H1 (cell line): ENCODE measurements around the gene CENPX.

ENCODE experiments used
- ATF2 ChIP-seq: IDR thresholded peaks from 2 replicates; pipeline ENCODE4 v1.6.1; 2012; ENCODE audit warnings: low read length, inconsistent platforms
- CBX5 ChIP-seq: fragments of 300-800, 300-1000 bp; sonication (generic); IDR thresholded peaks from 2 replicates; pipeline ENCODE4 v1.7.1; 2016; ENCODE audit warnings: antibody characterized with exemption, low read length, low read depth
- CTCF ChIP-seq, 3 experiments: IDR thresholded peaks; 1 replicate in 2 of 3; 2 replicates in 1 of 3; pipeline versions ENCODE4 v1.5.1 to v1.6.1; 2011; ENCODE audit warnings: low read length in 3 of 3, mild to moderate bottlenecking in 3 of 3, inconsistent platforms in 2 of 3, low read depth in 1 of 3, moderate library complexity in 1 of 3; ENCODE audit not compliant: insufficient read depth in 1 of 3; ENCODE audit errors: control extremely low read depth in 1 of 3
- POLR2A ChIP-seq, 2 experiments: IDR thresholded peaks; 1 replicate in 1 of 2; 2 replicates in 1 of 2; pipeline ENCODE4 v1.6.1; 2011; ENCODE audit warnings: low read depth in 2 of 2, low read length in 2 of 2, mild to moderate bottlenecking in 2 of 2; ENCODE audit errors: control extremely low read depth in 1 of 2
- ZNF274 ChIP-seq: IDR thresholded peaks from 2 replicates; pipeline ENCODE4 v1.7.0; 2012; ENCODE audit warnings: low read length, borderline replicate concordance; ENCODE audit errors: extremely low read depth

DNA sequence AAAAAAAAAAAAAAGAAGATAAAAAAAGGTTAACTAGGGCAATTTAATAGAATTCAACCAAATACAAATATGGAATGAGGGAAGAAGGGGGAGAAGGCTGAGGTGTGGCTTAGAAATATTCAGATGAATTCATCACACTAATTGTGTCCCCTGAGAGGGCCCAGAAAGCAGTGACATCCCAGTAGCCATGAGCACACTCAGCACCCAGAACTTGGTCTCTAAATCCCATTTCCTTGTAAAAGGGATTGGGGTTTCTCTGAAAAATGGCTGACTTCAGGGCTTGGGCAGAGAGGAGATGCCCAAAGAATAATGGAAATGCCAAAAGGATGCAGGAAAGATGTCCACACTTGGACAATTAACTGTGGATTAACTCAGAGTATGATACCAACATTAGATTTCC, 49.2 kb downstream of the CENPX start:
- TF ChIP-seq CTCF (IDR thresholded peaks at IDR 0.05; ENCODE audit: control extremely low read depth in 1 of 3, insufficient read depth in 1 of 3, low read depth in 1 of 3, low read length in 3 of 3), result no peak
- no peak for TF ChIP-seq CBX5
- TF ChIP-seq ZNF274, result no peak
- TF ChIP-seq ATF2, result no peak
- TF ChIP-seq POLR2A (IDR thresholded peaks at IDR 0.05; ENCODE audit: control extremely low read depth in 1 of 2, low read depth in 2 of 2, low read length in 2 of 2), result no peak
